HG02798 (cell line): ENCODE data around the gene SEL1L.
"Not testable (repeated sequence)": the region's sequence is repeated elsewhere in the genome, so short reads cannot be mapped to it uniquely, and the experiment has no call there.

ENCODE experiments used
- ATAC-seq: cut with Tn5 transposase; IDR thresholded peaks from one replicate; pipeline ENCODE4 v1.9.1; 2021; ENCODE audit warnings: mild to moderate bottlenecking; ENCODE audit not compliant: unreplicated experiment, poor library complexity

Gene SEL1L

GRCh38 chr14:81478446-81478845 is 55.2 kb downstream of the SEL1L start:
- peak; percentile 30 for ATAC-seq

- ATAC-seq, result no peak
Measured at GRCh38 chr14:81476816-81477215, 56.8 kb downstream of the SEL1L start.

- ATAC-seq, result no peak
Measured at GRCh38 chr14:81474685-81475324, 58.8 kb downstream of the SEL1L start.

- peak; percentile 68 for ATAC-seq
Measured at GRCh38 chr14:81474148-81474492, 59.5 kb downstream of the SEL1L start.

GRCh38 chr14:81473456-81474147 is 60.1 kb downstream of the SEL1L start:
- ATAC-seq, result peak; percentile 25

- no peak for ATAC-seq
Measured at GRCh38 chr14:81472096-81472800, 61.4 kb downstream of the SEL1L start.

GRCh38 chr14:81471062-81471461 is 62.6 kb downstream of the SEL1L start:
- ATAC-seq, result peak; percentile 39

GRCh38 chr14:81470557-81470826 is 63.2 kb downstream of the SEL1L start:
- peak; percentile 36 for ATAC-seq

GRCh38 chr14:81466854-81467253 is 66.8 kb downstream of the SEL1L start:
- ATAC-seq, result no peak

GRCh38 chr14:81465507-81466228 is 68.0 kb downstream of the SEL1L start:
- no peak for ATAC-seq

- ATAC-seq, result peak; percentile 32
Measured at GRCh38 chr14:81465003-81465392, 68.7 kb downstream of the SEL1L start.

GRCh38 chr14:81464253-81465002 is 69.2 kb downstream of the SEL1L start:
- ATAC-seq, result peak; percentile 72

GRCh38 chr14:81462356-81462755 is 71.3 kb downstream of the SEL1L start:
- not testable (repeated sequence) for ATAC-seq

GRCh38 chr14:81459912-81460311 is 73.7 kb downstream of the SEL1L start:
- no peak for ATAC-seq

- no peak for ATAC-seq
Measured at GRCh38 chr14:81458352-81458751, 75.3 kb downstream of the SEL1L start.

GRCh38 chr14:81455390-81455789 is 78.3 kb downstream of the SEL1L start:
- ATAC-seq, result peak; percentile 36

- ATAC-seq, result peak; percentile 67
Measured at GRCh38 chr14:81454572-81455218, 79.0 kb downstream of the SEL1L start.

- peak; percentile 75 for ATAC-seq
Measured at GRCh38 chr14:81453166-81453766, 80.4 kb downstream of the SEL1L start.

- ATAC-seq, result no peak
Measured at GRCh38 chr14:81452341-81453133, 81.1 kb downstream of the SEL1L start.
